ENCODE results near the gene NHSL1.

The NHSL1 gene

GRCh38 chr6:138522611-138523010 is 23.3 kb upstream of the NHSL1 start:
- DNase-seq (ENCODE audit: low read depth) = no peak

- DNase-seq (ENCODE audit: low read depth) = no peak
Measured at GRCh38 chr6:138521790-138522189, 22.5 kb upstream of the NHSL1 start.

DNA sequence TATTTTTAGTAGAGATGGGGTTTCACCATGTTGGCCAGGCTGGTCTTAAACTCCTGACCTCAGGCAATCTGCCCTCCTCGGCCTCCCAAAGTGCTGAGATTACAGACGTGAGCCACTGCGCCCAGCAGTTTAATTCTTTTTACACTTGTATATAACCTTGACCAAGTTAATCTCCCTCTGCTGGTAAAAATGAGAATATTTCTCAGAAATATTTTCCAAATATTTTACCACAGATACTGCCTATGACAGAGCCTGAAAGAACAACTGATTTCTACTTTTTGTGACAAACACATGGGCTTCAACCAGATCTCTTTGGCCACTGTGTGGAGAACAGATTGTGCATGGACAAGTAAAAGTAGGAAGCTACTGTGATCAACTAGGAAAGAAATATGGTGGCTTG is 21.2 kb upstream of the NHSL1 start:
- DNase-seq (ENCODE audit: low read depth) = peak; percentile 40

GRCh38 chr6:138518054-138518453 is 18.8 kb upstream of the NHSL1 start:
- no peak for DNase-seq (ENCODE audit: low read depth)

DNA sequence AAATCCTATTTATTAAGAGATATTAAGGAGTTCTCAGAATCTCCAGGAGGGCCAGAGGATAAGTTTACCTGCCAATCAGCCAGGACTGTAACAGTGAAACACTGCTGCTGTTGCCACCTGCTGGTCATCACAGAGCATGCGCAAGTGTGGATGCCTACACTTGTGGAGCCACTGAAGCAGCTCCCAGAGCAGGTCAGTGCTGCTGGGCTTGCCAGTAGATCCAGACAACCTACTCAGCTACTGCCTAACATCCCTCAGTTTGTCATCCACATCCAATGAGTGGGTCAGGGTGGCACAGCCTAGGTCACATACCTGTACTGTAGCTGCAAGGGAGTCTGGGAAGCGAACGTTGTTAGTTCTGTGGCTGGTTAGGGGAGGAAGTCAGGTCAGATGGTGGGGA is 18.3 kb upstream of the NHSL1 start:
- peak; percentile 70 for DNase-seq (ENCODE audit: low read depth)

DNA sequence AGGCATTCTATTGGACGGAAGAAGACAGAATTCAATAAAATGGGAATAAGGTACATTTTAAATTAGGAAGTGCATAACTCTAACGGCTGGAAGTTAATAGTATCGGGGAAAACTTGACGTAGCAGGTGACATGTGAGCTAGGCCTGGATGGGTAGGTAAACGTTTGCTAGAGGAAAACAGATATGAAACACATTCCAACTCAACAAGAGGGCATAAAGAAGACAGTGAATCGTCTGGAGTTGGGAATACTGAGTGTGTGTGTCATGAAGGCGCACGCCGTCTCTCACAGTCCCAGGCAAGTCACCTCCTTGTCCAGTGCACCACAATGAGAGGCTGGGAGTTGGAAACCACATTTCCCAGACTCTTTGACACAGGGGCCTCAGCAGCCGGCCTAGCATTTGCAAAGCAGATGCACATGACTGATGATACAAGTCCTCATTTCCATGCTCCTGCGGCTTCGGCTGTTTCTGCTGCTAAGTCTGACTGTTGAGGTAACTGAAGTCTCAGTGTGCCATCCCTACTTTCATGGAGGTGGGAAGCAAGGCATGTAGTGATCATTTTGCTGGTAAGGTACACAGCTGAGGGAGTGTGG is 16.5 kb upstream of the NHSL1 start:
- no peak for DNase-seq (ENCODE audit: low read depth)

- no peak for DNase-seq (ENCODE audit: low read depth)
Measured at GRCh38 chr6:138514860-138515540, 15.7 kb upstream of the NHSL1 start.

- no peak for DNase-seq (ENCODE audit: low read depth)
Measured at GRCh38 chr6:138512609-138513008, 13.3 kb upstream of the NHSL1 start.

- no peak for DNase-seq (ENCODE audit: low read depth)
Measured at GRCh38 chr6:138510093-138510492, 10.8 kb upstream of the NHSL1 start.

GRCh38 chr6:138509371-138509770 is 10.1 kb upstream of the NHSL1 start:
- DNase-seq (ENCODE audit: low read depth) = peak; percentile 69

- no peak for DNase-seq (ENCODE audit: low read depth)
Measured at GRCh38 chr6:138508676-138508988, 9.3 kb upstream of the NHSL1 start.

DNA sequence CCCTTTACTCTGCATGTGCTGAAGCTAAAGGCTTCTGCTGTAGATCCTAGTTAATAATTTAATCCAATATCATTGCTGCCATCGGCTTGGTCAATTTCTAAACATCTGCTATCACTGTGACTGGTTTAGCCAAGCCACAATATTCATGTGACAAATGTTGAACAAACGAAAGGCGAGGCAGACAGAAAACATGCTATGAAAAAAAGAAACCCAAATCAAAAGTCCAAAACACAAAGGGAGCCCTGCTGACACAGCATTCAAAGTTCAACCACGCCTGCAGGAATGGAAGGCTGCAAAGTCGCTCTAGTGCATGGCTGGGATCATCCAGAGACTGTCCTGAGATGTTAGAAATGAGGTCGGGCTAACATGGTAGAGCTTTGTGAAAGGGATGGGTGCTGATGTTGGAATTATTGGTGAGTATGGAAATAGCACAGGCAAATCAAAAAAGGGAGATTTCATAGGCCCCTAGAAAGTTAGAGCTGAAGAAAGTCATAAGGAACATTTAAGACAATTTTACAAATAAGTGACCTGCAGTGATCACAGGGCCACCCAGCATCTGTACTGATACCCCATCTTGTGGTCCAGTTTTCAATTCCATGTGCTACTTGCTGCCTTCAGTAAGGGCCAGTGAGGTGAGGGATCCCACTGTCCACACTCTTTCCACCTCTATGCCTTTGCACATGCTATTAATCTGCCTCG is 8.8 kb upstream of the NHSL1 start:
- DNase-seq (ENCODE audit: low read depth) = no peak

GRCh38 chr6:138504764-138505689 is 5.7 kb upstream of the NHSL1 start:
- no peak for DNase-seq (ENCODE audit: low read depth)

DNA sequence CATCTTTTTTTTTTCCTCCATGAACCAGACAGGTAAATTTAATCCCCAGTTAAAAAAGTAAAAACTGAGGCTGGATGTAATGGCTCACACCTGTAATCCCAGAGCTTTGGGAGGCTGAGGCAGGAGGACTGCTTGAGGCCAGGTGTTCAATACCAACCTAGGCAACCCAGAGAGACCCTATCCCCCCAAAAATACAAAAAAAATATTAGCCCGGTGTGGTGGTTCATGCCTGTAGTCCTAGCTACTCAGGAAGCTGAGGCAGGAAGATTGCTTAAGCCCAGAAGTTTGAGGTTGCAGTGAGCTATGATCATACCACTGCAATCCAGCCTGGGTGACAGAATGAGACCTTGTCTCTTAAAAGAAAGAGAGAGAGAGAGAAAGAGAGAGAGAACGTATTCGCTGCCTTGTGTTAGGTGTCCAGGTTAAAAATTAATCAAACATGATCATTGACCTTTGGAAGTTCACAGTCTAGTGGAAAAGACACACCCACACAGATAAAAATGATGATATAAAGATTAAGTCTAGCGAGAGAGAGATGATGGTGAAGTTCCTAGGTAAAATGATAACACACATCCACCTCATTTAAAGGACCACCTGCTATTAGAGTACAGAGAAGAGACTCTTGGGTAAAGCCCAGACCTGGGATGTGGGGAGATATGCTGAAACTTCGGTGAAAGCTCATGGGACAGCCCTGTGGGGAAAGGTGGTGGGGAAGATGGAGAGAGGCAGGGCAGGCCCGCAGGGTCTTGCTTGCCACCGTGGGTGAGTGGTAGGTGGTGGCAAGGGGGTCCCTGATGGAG is 4.8 kb upstream of the NHSL1 start:
- DNase-seq (ENCODE audit: low read depth) = no peak

GRCh38 chr6:138502546-138502945 is 3.3 kb upstream of the NHSL1 start:
- DNase-seq (ENCODE audit: low read depth) = no peak

DNA sequence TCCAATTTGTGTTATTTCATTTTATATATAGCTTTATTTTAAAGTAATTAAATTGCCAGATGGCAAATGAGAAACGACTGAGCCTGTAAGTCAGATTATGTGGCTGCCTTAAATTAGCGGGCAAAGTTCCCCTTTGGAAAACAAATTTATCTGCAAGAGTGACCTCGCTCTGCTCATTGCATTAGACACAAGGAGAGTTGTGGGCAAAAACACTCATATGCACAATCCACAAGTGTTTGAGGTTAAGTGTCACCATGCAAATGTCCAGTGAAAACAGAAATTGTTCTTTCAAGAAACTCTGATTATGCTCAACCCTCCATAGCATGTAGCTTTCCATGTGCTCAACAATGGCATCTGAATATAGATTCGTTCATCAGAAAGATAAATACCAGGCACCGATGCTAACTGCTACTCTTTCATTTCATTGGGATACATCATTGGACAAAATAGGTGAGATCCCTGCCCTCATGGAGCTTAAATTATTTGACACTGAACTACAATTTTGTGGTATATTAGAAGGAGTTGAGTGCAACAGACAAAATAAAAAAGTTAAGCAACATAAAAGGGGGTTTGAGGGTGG is 1.7 kb upstream of the NHSL1 start:
- DNase-seq (ENCODE audit: low read depth) = no peak

GRCh38 chr6:138500045-138500665 is 861 bp upstream of the NHSL1 start:
- no peak for DNase-seq (ENCODE audit: low read depth)

GRCh38 chr6:138498629-138499302 is 528 bp downstream of the NHSL1 start:
- no peak for DNase-seq (ENCODE audit: low read depth)

DNA sequence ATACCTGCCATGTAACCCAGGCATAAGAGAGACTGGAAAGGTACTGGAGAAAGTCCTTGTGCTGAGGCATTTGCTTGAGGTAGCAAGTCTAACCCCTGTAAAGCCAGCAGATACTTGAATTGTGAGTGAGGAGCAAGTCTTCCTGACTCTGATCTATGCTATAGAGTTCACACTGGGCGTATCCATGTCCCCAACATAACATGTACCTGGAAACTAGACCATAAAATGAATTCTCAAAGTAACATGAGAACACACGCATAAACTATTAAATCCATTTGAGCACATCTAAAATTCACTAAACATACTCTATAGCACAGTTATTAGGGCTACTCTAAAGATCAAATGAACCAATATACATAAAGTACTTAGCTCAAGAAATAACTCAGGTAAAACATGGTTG is 2.0 kb downstream of the NHSL1 start:
- DNase-seq (ENCODE audit: low read depth) = no peak

- DNase-seq (ENCODE audit: low read depth) = no peak
Measured at GRCh38 chr6:138494312-138494711, 5.0 kb downstream of the NHSL1 start.
